Measurements from ENCODE around the gene MFSD2B.
"Not testable (repeated sequence)": the region's sequence is repeated elsewhere in the genome, so short reads cannot be mapped to it uniquely, and the experiment has no call there.

Gene MFSD2B

GRCh38 chr2:24009680-24010476 lies at the start of gene MFSD2B:
MFSD2B (plus strand) TSS chr2:24010085; CDS start chr2:24010097, 12 bp downstream.
- DNase-seq, result no peak

- no peak for DNase-seq
Measured at GRCh38 chr2:23967846-23968245, 42.0 kb upstream of the MFSD2B start.

- no peak for DNase-seq
Measured at GRCh38 chr2:23976883-23977282, 33.0 kb upstream of the MFSD2B start.

- DNase-seq, result no peak
Measured at GRCh38 chr2:23988371-23988770, 21.5 kb upstream of the MFSD2B start.

- no peak for DNase-seq
Measured at GRCh38 chr2:23992931-23993330, 17.0 kb upstream of the MFSD2B start.

- DNase-seq, result no peak
Measured at GRCh38 chr2:23993736-23994269, 16.1 kb upstream of the MFSD2B start.

GRCh38 chr2:23994567-23994966 lies 15.3 kb upstream of the MFSD2B start:
- DNase-seq, result no peak

- no peak for DNase-seq
Measured at GRCh38 chr2:24007693-24008092, 2.2 kb upstream of the MFSD2B start.

GRCh38 chr2:24008672-24009366 lies 1.1 kb upstream of the MFSD2B start:
- no peak for DNase-seq

GRCh38 chr2:24009367-24009679 lies 562 bp upstream of the MFSD2B start:
- no peak for DNase-seq

- no peak for DNase-seq
Measured at GRCh38 chr2:24010477-24011249, 778 bp downstream of the MFSD2B start.

GRCh38 chr2:24011250-24012104 lies 1.6 kb downstream of the MFSD2B start:
- DNase-seq, result no peak

- DNase-seq, result no peak
Measured at GRCh38 chr2:24012521-24013188, 2.8 kb downstream of the MFSD2B start.

GRCh38 chr2:24014902-24015301 lies 5.0 kb downstream of the MFSD2B start:
- DNase-seq, result not testable (repeated sequence)

GRCh38 chr2:24015562-24016375 lies 5.9 kb downstream of the MFSD2B start:
- DNase-seq, result no peak

GRCh38 chr2:24016376-24016761 lies 6.5 kb downstream of the MFSD2B start:
- no peak for DNase-seq

GRCh38 chr2:24016853-24017703 lies 7.2 kb downstream of the MFSD2B start:
- no peak for DNase-seq

GRCh38 chr2:24017711-24018110 lies 7.8 kb downstream of the MFSD2B start:
- no peak for DNase-seq

GRCh38 chr2:24018241-24018640 lies 8.4 kb downstream of the MFSD2B start:
- DNase-seq, result no peak

- DNase-seq, result no peak
Measured at GRCh38 chr2:24019729-24020128, 9.8 kb downstream of the MFSD2B start.

Data from stimulated activated naive CD4-positive, alpha-beta T cell treated with Interleukin-2 at 50 U/mL for 16 hours (primary cell).